Posterior cingulate gyrus (tissue), 11 donors: ENCODE measurements around the gene IMP3.

Experiments used
- DNase-seq, 10 donors: peaks; one replicate each; pipeline versions ENCODE4 v3.0.0 to v3.0.0-alpha.2; 2020 to 2021; ENCODE audit warnings: mixed read lengths in 3 of 10
- intact Hi-C: fragments of 100-400 bp; cut with DNase I; formaldehyde crosslinking; loops from one replicate; pipeline ENCODE4 v1.15.1; 2023

Gene IMP3

DNA sequence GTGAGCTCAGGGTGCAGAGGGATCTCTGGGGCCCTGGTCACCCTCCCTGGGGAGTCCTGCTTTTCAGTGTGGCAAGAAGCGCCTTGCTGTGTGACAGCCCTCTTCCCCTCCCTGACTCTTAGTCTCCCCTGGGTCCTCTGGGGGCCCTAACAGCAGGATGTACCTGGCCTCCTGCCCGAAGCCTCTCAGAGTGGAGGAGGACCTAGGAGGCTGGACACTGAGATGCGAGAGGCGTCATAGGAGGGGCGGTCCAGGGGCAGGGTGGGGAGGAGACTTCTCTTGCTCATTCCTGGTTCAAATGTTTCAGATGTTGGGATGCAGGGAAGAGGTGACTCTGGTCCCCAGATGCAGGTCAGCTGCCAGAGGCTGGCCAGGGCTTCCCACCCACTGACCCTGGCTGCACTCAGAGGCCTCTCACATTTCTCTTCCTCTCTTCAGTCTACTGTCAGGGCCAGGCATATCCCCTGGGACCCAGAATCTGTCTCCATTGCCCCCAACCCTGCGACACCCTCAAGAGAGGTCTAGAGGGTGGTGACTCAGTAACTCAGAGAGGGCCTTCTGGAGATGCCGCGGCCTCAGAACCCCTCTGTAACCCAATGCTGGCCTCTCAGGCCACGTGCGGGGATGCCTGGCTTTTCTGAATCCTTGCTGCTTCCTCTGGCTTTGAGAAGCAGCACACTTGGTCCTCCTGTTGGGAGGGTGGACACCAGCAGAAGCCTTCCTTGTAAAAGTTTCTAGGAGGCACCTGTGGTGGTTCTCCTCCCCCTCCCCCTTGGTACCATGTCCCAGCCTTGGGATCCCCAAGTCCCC lies 33.6 kb upstream of the IMP3 start:
- intact Hi-C loops: no loop called here
- no peak for DNase-seq

DNA sequence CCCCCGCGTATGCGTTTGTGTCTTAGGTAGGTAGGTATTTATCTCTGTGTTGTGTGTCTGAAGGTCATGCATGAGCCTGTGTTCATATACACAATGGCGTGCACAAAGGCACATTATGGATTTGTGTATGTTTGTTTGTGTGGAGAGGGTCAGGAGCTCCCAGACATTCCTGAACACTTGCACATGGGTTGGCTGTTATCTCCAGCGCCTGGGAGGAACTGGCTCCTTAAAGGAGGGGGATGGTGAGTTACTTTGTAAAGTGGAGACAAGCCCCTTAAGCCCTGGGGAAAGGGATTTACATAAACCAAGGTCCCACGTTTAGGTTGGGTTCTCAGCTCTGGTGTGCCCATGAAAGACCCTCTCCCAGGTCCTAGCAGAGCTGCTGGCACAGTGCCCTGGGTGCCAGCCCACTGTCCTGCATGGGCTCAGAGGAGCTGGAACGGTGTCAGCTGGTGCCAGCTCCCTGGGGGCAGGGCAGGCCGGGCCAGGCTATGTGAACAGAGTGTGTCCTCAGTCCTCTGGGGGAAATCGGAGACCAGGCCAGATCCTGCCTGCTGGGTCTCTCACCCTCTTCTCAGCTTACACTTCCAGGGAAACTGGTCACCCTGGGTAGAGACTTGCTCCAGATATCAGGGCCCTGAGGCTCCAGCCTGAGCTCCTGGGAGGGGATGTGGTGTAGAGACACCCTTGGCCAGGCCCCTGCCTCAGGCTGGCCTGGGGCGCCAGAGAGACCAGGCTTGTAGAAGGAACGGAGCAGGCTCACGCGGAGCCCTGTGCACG lies 32.8 kb upstream of the IMP3 start:
- no peak for DNase-seq
- intact Hi-C loops: no loop called here

DNA sequence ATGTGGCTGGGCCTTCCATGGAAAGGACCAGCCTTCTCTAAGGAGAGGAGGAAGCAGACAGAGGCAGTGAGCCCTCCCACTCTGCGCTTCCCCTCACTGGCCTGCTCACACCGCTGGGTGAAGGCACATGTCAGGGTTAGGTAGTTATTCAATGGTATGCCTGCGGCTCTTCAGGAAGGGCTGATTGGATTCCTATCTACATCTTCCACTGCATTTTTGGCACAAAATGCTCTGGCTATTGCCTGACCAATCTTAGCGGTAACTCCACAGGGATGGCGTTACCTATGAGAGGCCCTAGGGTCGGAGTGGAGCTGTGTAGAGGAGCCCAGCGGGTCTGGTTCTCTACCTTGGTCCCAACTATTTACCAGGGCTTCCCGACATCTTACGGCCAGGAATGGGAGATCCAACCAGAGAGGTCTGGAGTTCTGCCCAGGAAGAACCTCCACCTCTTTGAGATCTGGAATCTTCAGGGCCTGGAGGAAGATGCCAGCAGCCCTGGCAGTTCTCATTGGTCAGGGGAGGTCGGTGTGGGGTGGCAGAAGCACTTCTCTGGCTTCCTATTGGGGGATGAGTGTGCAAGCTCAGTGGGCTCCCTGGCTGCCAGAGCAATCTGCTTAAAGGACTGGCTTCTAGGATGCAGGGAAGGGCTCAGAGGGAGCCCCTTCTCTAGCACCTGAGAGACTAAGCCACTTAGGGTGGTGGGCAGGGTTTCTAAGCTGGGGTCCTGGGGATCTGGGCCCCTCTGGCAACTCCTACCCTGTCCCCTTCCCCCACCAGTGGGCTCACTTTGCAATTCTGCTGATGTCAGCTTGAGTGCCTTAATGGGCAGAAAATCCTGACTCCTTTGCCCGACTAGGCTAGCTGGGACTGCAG lies 31.9 kb upstream of the IMP3 start:
- DNase-seq: no peak
- intact Hi-C loops: no loop called here

DNA sequence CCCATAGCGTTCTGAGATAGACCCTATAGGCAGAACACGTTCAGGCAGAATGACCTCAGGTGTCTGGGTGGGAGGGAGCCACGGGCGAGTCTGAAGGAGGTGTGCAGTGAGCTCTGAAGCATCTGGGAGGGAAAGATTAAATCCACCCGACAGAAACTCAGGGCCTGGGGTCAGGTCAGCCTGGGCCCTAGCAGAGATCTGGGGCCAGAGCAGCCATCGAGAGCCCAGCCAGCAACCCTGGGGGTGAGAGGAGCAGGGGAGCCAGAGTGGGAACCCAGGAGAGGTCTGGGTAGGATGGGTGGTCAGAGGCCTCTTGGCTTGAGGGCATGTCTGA lies 29.8 kb upstream of the IMP3 start:
- DNase-seq: no peak
- intact Hi-C loops: no loop called here

DNA sequence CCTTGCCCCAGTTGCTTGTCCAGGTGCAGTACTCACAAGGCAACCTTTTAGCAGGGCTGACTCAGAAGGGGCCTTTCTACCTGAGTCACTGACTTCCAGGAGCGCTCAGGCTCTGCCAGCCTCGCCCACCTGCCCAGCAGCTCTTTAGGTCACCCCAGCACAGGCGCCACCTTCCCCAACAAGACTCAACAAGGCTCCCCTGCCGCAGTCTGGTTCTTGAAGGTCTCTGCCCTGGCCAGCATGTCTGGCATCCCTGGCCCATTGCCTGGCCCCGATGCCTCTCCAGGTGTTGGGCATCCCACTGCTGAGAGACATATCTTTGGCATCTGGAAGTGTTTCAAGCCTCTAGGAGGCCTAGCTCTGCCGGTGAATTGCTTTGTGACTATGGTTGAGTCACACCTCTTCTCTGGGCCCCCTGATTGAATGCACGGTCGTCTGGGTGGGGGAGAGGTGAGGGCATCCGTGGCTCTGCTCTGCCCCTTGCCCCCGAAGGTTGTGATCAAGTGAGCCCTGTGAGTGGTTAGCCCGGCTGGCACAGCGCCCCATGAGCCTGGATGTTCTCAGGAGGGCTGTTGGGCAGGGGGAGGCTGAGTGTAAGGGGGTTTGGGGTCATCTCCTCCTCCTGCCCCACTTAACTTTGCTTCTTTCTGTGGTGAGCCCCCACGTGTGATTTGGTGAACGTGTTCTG lies 29.3 kb upstream of the IMP3 start:
- intact Hi-C loops: no loop called here
- no peak for DNase-seq

DNA sequence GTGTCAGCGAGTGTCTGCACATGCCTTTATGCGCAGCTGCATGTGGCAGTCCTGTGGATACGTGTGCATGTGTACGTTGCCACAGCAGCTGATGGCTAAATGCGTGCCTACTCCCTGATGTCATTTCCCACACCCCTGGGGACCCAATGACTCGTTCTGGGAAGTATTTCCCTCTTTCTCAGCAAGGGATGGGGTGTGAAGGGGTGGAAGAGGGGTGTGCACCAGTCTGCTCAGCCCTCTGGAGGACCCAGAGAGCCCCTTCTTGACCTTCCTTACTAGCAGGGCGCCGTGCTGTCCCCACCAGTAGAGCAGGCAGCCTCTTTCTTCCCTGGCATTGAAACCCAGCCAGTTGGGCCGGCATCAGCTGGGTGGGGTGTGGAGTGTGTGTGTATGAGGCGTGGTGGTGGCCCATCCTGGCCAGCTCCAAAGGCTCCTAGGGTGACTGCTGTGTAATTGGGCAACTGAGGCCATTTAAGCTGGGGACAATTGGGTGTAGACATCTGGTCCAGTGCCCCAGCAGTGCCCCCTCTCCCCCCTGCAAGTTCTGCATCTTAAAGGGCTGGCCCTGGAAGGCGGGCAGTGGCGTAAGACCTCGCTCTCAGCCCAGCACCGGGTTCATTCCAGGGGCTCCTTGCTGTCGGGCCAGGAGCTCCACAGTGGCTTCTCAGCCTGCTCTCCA lies 26.9 kb upstream of the IMP3 start:
- intact Hi-C loops: no loop called here
- DNase-seq: no peak

DNA sequence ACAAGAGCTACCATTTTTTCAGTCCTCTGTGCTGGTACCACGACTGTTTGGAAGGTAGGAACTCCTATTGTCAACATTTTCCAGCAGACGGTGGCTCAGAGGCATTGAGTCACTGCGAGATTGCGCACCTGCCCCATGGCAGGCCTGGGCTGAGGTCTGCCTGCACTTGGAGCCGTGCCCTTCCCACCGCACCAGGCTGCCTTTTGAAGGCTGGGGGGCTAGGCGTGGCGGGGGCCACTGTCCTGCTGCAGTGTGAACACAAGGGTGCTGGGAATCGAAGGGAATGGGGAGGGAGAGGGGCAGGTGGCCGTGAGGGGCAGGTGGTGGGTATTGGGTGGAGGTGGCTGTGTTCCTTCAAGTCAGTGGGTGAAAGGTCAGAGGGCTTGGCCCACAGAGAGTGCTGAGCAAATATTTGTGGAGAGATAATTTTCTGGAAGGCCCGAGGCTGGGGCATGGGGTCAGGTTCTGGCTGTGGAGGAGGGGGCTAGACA lies 24.0 kb upstream of the IMP3 start:
- no peak for DNase-seq
- intact Hi-C loops: no loop called here

DNA sequence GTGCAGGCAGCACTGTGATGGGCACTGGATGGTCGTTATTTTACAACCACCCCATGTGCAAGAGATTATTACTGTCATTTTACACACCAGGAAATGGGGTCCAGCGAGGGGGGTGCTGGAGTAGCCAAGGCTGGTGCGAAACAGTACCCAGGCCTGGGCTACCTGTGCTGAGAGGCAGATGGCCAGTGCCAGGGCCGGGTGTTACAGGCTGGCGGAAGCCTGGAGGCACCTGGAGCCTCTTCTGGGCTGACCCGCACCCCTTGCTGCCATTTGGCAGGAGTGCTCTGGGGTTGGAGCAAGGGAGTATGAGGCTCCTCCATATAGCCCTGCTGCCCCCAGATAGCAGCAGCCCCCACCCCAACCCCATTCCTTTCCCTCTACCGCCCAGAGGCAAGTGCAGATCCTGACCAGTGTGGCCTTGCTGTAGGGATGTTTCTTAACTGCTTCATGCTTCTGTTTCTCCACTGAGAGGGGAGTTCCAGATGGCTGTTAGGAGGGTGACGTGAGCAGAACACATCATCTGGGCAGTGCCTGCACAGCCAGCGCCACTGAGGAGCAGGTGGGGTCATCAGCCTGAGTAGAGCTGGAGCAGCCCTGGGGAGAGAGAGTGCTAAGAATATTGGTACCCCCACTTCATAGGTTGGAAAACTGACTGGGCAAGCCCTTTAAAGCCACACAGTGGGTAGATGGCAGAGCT lies 22.9 kb upstream of the IMP3 start:
- DNase-seq: no peak
- intact Hi-C loops: no loop called here

DNA sequence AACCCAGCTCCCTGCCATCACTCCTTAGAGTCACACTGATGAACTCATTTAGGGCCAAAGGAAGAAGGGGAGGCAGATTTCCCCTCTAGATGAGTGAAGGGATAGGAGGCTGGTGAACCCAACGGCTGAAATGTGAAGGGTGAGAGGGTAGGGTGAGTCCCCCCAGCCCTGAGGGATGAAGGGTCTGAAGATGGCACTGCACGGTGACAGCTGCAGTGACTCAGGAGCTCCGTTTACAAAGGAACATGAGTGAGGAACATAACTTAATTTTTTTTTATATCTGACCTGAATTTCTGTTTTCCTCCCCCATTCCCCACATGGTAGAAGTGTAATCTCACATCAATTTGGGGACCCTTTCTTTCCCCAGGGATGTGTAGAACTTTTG lies 21.7 kb upstream of the IMP3 start:
- DNase-seq: no peak
- intact Hi-C loops: no loop called here

DNA sequence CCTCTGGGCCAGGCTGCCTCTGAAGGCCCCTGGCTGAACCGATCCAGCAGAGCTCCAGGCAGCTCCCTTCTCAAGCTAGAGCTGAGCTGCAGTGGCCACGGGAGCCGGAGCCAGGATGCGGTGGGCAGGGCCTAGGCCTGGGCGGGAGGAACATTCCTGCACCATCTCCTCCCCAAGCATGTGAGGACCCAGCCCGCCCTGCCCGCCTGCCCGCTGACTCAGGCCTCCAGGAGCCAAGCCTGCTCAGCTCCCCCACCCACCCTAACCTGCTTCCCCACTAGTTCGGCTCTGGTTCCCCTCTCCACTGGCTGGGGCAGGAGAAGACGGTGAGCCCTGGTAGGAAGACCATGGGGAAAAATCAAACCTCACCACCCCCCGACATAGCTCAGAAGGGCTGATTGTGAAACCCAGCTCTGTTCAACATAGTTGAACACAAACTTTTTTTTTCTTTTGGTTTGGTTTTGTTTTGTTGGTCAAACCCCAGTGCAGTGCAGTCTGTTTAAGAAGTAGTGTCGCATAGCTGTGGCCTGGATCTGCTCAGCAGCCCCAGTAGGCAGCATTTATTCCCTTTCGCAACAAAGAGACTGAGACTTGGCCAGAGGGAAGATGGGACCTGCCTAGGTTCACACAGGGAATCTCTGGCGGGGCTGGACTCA lies 21.2 kb upstream of the IMP3 start:
- intact Hi-C loops: no loop called here

DNA sequence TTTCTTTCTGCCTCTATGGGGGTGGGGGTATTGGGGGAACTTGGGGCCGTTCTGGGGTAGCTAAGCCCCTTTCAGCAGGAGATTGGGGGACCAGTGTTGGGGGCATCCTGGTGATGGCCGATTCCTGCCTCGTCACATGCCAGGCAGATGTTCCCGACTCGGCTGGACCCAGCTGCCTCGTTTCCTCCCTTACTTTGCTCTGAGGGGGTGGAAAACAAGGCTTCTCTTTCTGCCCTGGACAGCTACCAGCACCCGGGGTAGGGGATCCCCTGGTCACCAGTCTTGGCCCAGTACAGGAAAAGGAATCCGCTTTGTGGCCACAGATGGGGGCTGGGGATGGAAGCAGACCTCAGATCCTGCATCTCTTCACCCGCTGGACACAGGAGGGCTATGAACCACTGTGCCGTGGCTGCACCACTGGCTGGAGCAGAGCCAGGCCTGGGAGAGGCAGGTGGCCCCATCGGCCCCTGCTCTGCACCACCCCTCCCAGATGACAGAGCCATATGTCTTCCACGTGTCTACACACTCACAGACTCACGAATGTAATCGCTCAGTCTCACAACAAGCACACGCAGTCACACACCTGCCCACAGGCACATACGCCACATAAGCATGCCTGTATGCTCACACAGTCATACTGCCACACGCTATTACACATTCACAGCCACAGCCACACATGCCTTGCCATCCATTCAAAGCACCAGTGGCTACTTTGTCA lies 20.1 kb upstream of the IMP3 start:
- no peak for DNase-seq
- intact Hi-C loops: no loop called here

More for the DNA sequence above, 21.2 kb upstream of the IMP3 start:
- peak in 4 of 10 donors; percentile 32 to 85 (median 45) for DNase-seq

DNA sequence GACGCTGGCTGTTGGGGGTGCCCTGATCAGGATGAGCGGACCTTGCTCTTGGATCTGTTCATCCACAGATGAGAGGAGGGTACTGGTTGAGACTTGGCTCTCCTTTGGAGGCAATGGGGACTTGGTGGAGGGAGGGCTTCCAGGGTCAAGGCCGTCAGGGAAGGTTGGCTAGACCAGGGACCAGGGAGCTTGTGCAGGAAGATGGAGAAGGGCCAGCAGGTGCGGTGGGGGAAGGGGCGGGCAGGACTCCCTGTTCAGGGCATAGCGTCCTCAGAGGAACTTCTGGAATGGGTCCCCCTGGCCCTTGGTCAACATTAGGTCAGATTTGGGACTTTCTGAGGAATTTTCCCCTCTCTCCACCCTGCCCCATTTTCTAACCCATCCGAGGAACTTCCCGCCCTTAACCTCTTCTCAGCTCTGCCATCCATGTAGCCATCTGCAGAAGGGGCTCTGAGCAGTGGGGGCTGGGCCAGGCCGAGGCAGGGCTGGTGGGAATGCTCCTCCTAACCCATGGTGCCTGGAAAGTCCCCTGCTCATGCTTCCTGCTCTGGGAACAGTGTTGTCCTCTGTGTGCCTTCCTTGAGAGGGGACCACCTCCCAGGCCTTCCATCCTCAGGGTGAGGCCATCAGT lies 19.2 kb upstream of the IMP3 start:
- intact Hi-C loops: no loop called here

DNA sequence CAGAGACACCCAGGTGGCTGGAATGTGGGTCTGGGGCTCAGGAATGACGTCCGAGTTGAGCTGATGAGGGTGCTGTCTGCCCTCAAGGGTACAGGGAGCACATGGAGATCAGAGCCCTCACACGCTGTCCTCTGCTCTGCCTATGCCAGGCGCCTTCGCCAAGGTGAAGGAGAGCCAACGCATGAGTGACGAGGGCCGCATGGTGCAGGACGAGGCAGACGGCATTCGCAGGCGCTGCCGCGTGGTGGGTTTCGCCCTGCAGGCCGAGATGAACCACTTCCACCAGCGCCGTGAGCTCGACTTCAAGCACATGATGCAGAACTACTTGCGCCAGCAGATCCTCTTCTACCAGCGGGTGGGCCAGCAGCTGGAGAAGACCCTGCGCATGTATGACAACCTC lies 16.8 kb upstream of the IMP3 start:
- intact Hi-C loops: no loop called here
- no peak for DNase-seq

More for the DNA sequence above, 19.2 kb upstream of the IMP3 start:
- no peak for DNase-seq

DNA sequence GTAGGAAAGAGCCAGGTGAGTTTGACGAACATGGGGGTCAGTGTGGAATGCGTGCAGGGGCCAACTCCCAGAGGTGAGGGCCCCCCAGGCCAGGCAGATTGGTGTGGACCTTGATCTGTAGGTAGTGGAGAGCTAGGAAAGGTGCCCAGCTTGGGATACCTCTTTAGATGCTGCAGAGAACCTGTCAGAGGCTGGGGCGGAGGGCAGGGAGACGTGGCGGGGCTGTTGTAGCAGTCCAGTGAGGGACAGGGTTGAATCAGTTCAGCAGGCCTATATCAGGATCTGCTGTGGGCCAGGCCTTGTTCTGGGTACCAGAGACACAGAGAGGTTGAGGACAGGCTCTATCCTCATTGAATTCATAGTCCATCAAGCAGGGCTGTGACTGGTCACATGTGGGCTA lies 16.3 kb upstream of the IMP3 start:
- intact Hi-C loops: no loop called here
- no peak for DNase-seq

DNA sequence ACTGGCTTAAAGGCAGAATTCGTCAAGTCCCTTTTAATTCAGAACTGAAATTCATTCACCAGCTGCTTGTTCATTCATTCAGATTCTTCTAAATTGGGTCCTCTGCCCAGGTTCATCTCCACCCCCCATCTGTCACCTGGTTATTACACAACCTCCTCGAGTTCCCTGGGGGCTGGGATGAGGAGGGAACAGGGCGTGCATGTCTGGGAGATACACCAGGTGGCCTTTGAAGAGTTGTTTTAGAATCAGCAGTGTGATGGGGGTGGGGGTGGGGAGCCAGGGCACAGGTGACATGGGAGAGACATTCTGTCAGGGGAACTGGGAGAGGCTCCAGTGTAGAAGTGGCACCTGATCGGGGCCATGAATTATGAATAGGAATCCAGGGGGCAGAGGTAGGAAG lies 15.9 kb upstream of the IMP3 start:
- intact Hi-C loops: no loop called here
- DNase-seq: no peak

DNA sequence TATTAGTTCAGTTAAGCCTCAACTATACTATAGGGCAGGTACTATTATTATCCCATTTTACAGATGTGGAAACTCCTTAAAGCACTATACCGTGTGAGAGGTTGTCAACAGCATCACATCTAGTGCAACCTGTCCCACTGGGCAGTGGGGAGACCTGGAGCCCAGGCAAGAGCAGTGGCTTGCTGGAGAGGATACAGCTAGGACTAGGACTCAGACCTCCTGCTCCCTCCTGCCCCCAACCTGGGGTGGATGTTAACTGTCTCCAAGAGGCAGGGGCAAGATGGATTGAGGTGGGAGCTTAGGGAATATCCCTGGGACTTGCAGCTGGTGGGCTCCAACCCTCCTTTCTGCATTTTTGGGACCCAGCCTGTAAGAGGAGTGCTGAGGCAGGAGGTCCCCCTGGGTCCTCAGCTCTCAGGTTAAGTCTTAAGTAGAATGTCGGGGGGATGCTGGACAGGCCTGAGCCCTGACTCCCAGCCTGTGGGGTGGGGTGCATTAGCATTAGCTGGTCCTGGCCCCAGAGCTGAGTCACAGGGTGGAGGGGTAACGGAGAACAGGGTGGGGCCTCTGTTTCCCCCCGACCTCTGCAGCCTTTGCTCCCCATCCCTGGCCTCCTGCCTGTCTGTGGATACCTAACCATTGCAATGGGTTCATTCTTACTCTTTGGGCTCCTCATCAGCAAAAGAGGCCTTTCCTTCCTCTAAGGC lies 14.3 kb upstream of the IMP3 start:
- DNase-seq: no peak

DNA sequence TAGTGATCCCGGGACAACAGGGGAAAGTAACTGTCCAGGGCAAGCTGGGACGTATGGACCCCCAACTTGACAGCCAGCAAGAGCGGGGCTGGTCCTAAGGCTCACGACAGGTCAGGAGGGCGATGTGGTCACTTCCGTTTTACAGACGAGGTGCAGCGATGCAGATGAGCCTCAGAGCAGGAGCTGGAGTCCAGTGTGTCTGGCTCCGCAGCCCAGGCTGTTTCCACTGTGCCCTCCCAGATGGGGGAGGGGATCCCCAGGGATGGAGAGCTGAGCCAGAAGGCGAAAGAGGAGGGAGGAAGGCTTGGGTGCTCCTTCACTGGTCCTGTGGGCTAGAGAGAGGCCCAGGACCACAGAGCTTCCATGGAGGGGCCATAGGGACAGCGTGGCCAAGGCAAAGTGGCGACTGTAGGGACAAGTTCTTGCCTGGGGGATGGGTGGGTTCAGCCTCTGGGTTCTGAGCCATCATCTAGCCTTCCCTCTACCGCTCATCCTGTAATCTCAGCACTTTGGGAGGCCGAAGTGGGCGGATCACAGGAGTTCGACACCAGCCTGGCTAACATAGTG lies 13.4 kb upstream of the IMP3 start:
- DNase-seq: no peak
- intact Hi-C loops: no loop called here

More for the DNA sequence above, 14.3 kb upstream of the IMP3 start:
- intact Hi-C loops: no loop called here
